Loucy (cell line): Measurements from ENCODE around the gene SCG2.

ENCODE experiments used
- H2AFZ ChIP-seq: fragments of 200-600 bp; sonication (generic); 2 replicates; pipeline ENCODE4 v1.6.0; 2016; ENCODE audit warnings: antibody characterized with exemption, mild to moderate bottlenecking, low read length, moderate library complexity
- H3F3A ChIP-seq: fragments of 200-600 bp; 2 replicates; pipeline ENCODE4 v1.6.0; 2016; ENCODE audit warnings: antibody characterized with exemption, low read depth, mild to moderate bottlenecking
- H3K27me3 ChIP-seq: fragments of 200-600 bp; sonication (generic); 2 replicates; pipeline ENCODE4 v1.6.1; 2014; ENCODE audit warnings: low read length, mild to moderate bottlenecking; ENCODE audit not compliant: insufficient read depth, poor library complexity, severe bottlenecking
- H3K36me3 ChIP-seq: fragments of 200-600 bp; sonication (generic); 2 replicates; pipeline ENCODE4 v1.6.1; 2016; ENCODE audit warnings: low read length; ENCODE audit not compliant: insufficient read depth
- H3K4me1 ChIP-seq: fragments of 200-600 bp; sonication (generic); 2 replicates; pipeline ENCODE4 v1.5.1; 2014; ENCODE audit warnings: low read length, mild to moderate bottlenecking; ENCODE audit not compliant: insufficient read depth, poor library complexity, severe bottlenecking
- H3K4me2 ChIP-seq: fragments of 200-600 bp; sonication (generic); 2 replicates; pipeline ENCODE4 v1.6.0; 2014; ENCODE audit warnings: antibody characterized with exemption, low read length, low read depth, mild to moderate bottlenecking; ENCODE audit not compliant: poor library complexity, severe bottlenecking
- H3K4me3 ChIP-seq: fragments of 200-600 bp; sonication (generic); 2 replicates; pipeline ENCODE4 v1.5.1; 2014; ENCODE audit warnings: low read length, mild to moderate bottlenecking, mixed read lengths; ENCODE audit not compliant: poor library complexity, severe bottlenecking
- H3K79me2 ChIP-seq: fragments of 200-600 bp; sonication (generic); 2 replicates; pipeline ENCODE4 v1.6.1; 2014; ENCODE audit warnings: low read length; ENCODE audit not compliant: insufficient read depth
- H3K9ac ChIP-seq: fragments of 200-600 bp; sonication (generic); 2 replicates; pipeline ENCODE4 v1.6.0; 2014; ENCODE audit warnings: mild to moderate bottlenecking, low read depth, low read length, moderate library complexity; ENCODE audit not compliant: poor library complexity, severe bottlenecking
- H3K9me2 ChIP-seq: fragments of 200-600 bp; sonication (generic); replicated peaks from 2 replicates; pipeline ENCODE4 v1.6.1; 2016; ENCODE audit warnings: low read depth, low read length, mixed read lengths
- H3K9me3 ChIP-seq: fragments of 200-600 bp; sonication (generic); 2 replicates; pipeline ENCODE4 v1.6.1; 2014; ENCODE audit warnings: mild to moderate bottlenecking, antibody characterized with exemption, low read length, low read depth; ENCODE audit not compliant: insufficient read depth
- H4K20me1 ChIP-seq: fragments of 200-600 bp; sonication (generic); 2 replicates; pipeline ENCODE4 v1.6.0; 2014; ENCODE audit warnings: antibody characterized with exemption, low read length, mild to moderate bottlenecking; ENCODE audit not compliant: insufficient read depth, poor library complexity, severe bottlenecking
- CTCF ChIP-seq: fragments of 200-600 bp; sonication (generic); conservative IDR thresholded peaks from 2 replicates; pipeline ENCODE4 v1.5.1; 2014; ENCODE audit warnings: mild to moderate bottlenecking, antibody characterized with exemption, low read length
- EZH2phosphoT487 ChIP-seq: fragments of 200-600 bp; IDR thresholded peaks from 2 replicates; pipeline ENCODE4 v1.6.1; 2018; ENCODE audit warnings: antibody characterized with exemption, mild to moderate bottlenecking, moderate library complexity, borderline replicate concordance

Gene SCG2

GRCh38 chr2:223576873-223577272 lies 25.3 kb downstream of the SCG2 start:
- Histone ChIP-seq H3K36me3 (no peaks in the 10 kb centered on the region), H3K4me1 (peaks cover 7% of the 10 kb centered on the region), H3K9ac (no peak overlapping the region), H3K4me3 (no peak overlapping the region), H2AFZ (no peak overlapping the region), H3K9me3 (no peaks in the 10 kb centered on the region), H3K4me2 (no peak overlapping the region), H3K9me2 (no peaks in the 10 kb centered on the region), H3K27me3 (no peaks in the 10 kb centered on the region), H3K79me2 (no peaks in the 10 kb centered on the region), H3F3A (no peaks in the 10 kb centered on the region), H4K20me1 (no peaks in the 10 kb centered on the region)
- TF ChIP-seq EZH2phosphoT487 (no peak), CTCF (no peak)

DNA sequence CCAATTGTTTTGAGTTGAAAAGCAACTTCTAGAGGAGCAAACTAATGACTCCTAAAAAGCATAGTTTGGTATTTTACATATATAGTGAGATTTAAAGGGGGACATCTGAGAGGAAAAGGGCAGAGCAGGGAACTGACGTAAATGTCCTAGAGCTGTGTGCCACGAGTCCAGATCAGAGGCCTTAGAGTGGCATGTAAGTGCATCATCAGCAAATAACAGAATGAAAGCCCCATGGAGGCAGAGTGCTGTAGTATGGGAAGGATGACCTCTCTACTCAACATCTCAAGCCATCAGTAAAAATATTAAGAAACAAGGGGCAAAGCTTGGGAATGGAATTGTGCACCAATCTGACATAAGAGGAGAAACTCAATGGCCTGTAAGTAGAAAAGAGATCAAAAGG lies 31.4 kb downstream of the SCG2 start:
- Histone ChIP-seq H2AFZ (no peak overlapping the region), H3K9ac (no peak overlapping the region), H3K9me2 (no peaks in the 10 kb centered on the region), H3K36me3 (no peaks in the 10 kb centered on the region), H3K79me2 (no peaks in the 10 kb centered on the region), H3K4me2 (no peak overlapping the region), H4K20me1 (no peaks in the 10 kb centered on the region), H3K4me3 (no peak overlapping the region), H3K9me3 (no peaks in the 10 kb centered on the region), H3F3A (no peaks in the 10 kb centered on the region; the same call in 1 of the 2 replicates), H3K27me3 (no peaks in the 10 kb centered on the region), H3K4me1 (peaks cover 15% of the 10 kb centered on the region)
- TF ChIP-seq EZH2phosphoT487 (no peak), CTCF (no peak)

- peaks cover 15% of the 10 kb centered on the region for H3K4me1 ChIP-seq
- H3K9me3 ChIP-seq = no peaks in the 10 kb centered on the region
Observed at GRCh38 chr2:223566396-223566795, 35.8 kb downstream of the SCG2 start.

More at GRCh38 chr2:223566396-223566795, 35.8 kb downstream of the SCG2 start:
- Histone ChIP-seq H3K27me3 (no peaks in the 10 kb centered on the region), H4K20me1 (no peaks in the 10 kb centered on the region), H3K36me3 (no peaks in the 10 kb centered on the region), H3K9ac (no peak overlapping the region), H3K9me2 (no peaks in the 10 kb centered on the region), H3F3A (no peaks in the 10 kb centered on the region; the same call in 1 of the 2 replicates), H3K79me2 (no peaks in the 10 kb centered on the region), H3K4me2 (no peak overlapping the region), H3K4me3 (no peak overlapping the region), H2AFZ (no peak overlapping the region)
- no peak for TF ChIP-seq EZH2phosphoT487
- TF ChIP-seq CTCF = no peak
